Stimulated activated CD8-positive, alpha-beta memory T cell treated with anti-CD3 and anti-CD28 coated beads, Interleukin-2, amount 100 ng/mL, for 48 hours (primary cell): ENCODE data around the gene PEMT.

Experiments used
- DNase-seq, 2 donors: peaks; one replicate each; pipeline ENCODE4 v3.0.0-alpha.2; 2020; ENCODE audit warnings: low read depth in 2 of 2

The PEMT gene

GRCh38 chr17:17605083-17605728 lies 13.7 kb upstream of the PEMT start:
- DNase-seq: no peak

GRCh38 chr17:17603895-17604225 lies 12.4 kb upstream of the PEMT start:
- no peak for DNase-seq

GRCh38 chr17:17603178-17603894 lies 11.8 kb upstream of the PEMT start:
- DNase-seq: no peak

GRCh38 chr17:17599965-17600364 lies 8.5 kb upstream of the PEMT start:
- DNase-seq: no peak

- no peak for DNase-seq
Measured at GRCh38 chr17:17598003-17598402, 6.5 kb upstream of the PEMT start.

GRCh38 chr17:17595755-17596154 lies 4.2 kb upstream of the PEMT start:
- DNase-seq: no peak

GRCh38 chr17:17593222-17593620 lies 1.7 kb upstream of the PEMT start:
- no peak for DNase-seq

GRCh38 chr17:17590883-17591354 lies 589 bp downstream of the PEMT start:
- no peak for DNase-seq

GRCh38 chr17:17590141-17590751 lies 1.3 kb downstream of the PEMT start:
- DNase-seq: no peak

- DNase-seq: no peak
Measured at GRCh38 chr17:17587614-17588337, 3.7 kb downstream of the PEMT start.

- DNase-seq: no peak
Measured at GRCh38 chr17:17582372-17582771, 9.1 kb downstream of the PEMT start.

- DNase-seq: no peak
Measured at GRCh38 chr17:17581509-17581908, 10.0 kb downstream of the PEMT start.

- DNase-seq: no peak
Measured at GRCh38 chr17:17580662-17581470, 10.6 kb downstream of the PEMT start.

GRCh38 chr17:17579691-17580090 lies 11.8 kb downstream of the PEMT start:
- no peak for DNase-seq

GRCh38 chr17:17577373-17577772 lies 14.1 kb downstream of the PEMT start:
- no peak for DNase-seq

- DNase-seq: no peak
Measured at GRCh38 chr17:17576772-17577234, 14.7 kb downstream of the PEMT start.

- no peak for DNase-seq
Measured at GRCh38 chr17:17575360-17576251, 15.9 kb downstream of the PEMT start.

GRCh38 chr17:17573912-17574311 lies 17.6 kb downstream of the PEMT start:
- no peak for DNase-seq

GRCh38 chr17:17572010-17572785 lies 19.3 kb downstream of the PEMT start:
- DNase-seq: no peak
